ENCODE measurements around the gene ABHD1. TPM values are rescaled to one million over a fixed set of nuclear protein-coding genes. Genes with fewer than 3 reads are reported as not detected.

The ABHD1 gene
- total and polyA plus RNA-seq, 12 donors: 0.61 to 6.0 (median 1.5) TPM; not detected in 1

- intact Hi-C loops (cut with DNase I): loop anchor here (10.0 kb wide), 2 partner anchors 53 to 123 kb away; partner anchors contain the start of gene TMEM214 (in 1 of the 2)
- TF ChIP-seq CTCF (IDR thresholded peaks at IDR 0.05) (no peak), POLR2A (IDR thresholded peaks at IDR 0.05) (no peak)
- Histone ChIP-seq H3K36me3 (replicated peaks in 1 of 2) (no peaks in the 10 kb centered on the region), H3K9me3 (replicated peaks in 1 of 3) (no peaks in the 10 kb centered on the region), H3K27me3 (no peaks in the 10 kb centered on the region), H3K4me3 (no peak overlapping the region), H3K4me1 (replicated peaks in 1 of 2) (peaks cover 11 to 28% of the 10 kb centered on the region in 2 donors), H3K27ac (no peak overlapping the region)
- WGBS, 4 donors: 76 to 86% (median 81%) methylated on average over 4 to 5 of the region's 5 CpGs
- DNase-seq: no peak
These were observed 35.7 kb upstream of the ABHD1 start for GRCh38 chr2:27087823-27088410.

- intact Hi-C loops (cut with DNase I): loop anchor here (10.0 kb wide), 2 partner anchors 54 to 124 kb away; partner anchors contain the start of gene TMEM214 (in 1 of the 2)
- Histone ChIP-seq H3K27me3 (no peaks in the 10 kb centered on the region), H3K9me3 (replicated peaks in 1 of 3) (no peaks in the 10 kb centered on the region), H3K4me3 (no peak overlapping the region), H3K36me3 (replicated peaks in 1 of 2) (no peaks in the 10 kb centered on the region), H3K27ac (no peak overlapping the region), H3K4me1 (replicated peaks in 1 of 2) (peaks cover 11 to 32% of the 10 kb centered on the region in 2 donors)
- no peak for DNase-seq
- TF ChIP-seq CTCF (IDR thresholded peaks at IDR 0.05) (no peak), POLR2A (IDR thresholded peaks at IDR 0.05) (no peak)
- 92 to 97% (median 96%) methylated on average over 6 of the region's 6 CpGs for WGBS, 4 donors
These were observed 35.0 kb upstream of the ABHD1 start for GRCh38 chr2:27088634-27089033.

- 88 to 93% (median 91%) methylated on average over 7 to 14 of the region's 14 CpGs for WGBS, 4 donors
- intact Hi-C loops (cut with DNase I): loop anchor here (10.0 kb wide), 2 partner anchors 55 to 125 kb away; partner anchors contain the start of gene TMEM214 (in 1 of the 2)
- H3K36me3 ChIP-seq (replicated peaks in 1 of 2): no peaks in the 10 kb centered on the region
- H3K27ac ChIP-seq: no peak overlapping the region
- no peaks in the 10 kb centered on the region for H3K27me3 ChIP-seq
- H3K9me3 ChIP-seq (replicated peaks in 1 of 3): no peaks in the 10 kb centered on the region
- peak in 1 of 7 donors; percentile 26 for DNase-seq
- H3K4me1 ChIP-seq (replicated peaks in 1 of 2): peaks cover 11 to 32% of the 10 kb centered on the region in 2 donors
- TF ChIP-seq CTCF (IDR thresholded peaks at IDR 0.05) (no peak), POLR2A (IDR thresholded peaks at IDR 0.05) (no peak)
- H3K4me3 ChIP-seq: no peak overlapping the region
These were observed 34.3 kb upstream of the ABHD1 start for GRCh38 chr2:27089111-27089954.

Data from adrenal gland (tissue), 12 donors.